ENCODE data around the gene ABCA4. TPM values are rescaled to one million over a fixed set of nuclear protein-coding genes. Genes with fewer than 3 reads are reported as not detected.

ABCA4 gene
- total RNA-seq, 1 experiment from 2014 or later: 0.22 TPM

- Histone ChIP-seq H3K27me3 (ENCODE audit: insufficient read depth, low read length) (no peaks in the 10 kb centered on the region), H3K9me2 (ENCODE audit: insufficient read depth) (no peaks in the 10 kb centered on the region), H3K36me3 (ENCODE audit: control insufficient read depth in 1 of 2, insufficient read depth in 2 of 2, low read length in 2 of 2) (no peaks in the 10 kb centered on the region), H3K4me1 (ENCODE audit: control insufficient read depth in 1 of 2, insufficient read depth in 2 of 2, low read length in 2 of 2) (no peaks in the 10 kb centered on the region), H2AFZ (ENCODE audit: low read depth, low read length, poor library complexity, severe bottlenecking) (no peak overlapping the region), H3K9ac (ENCODE audit: low read length) (no peak overlapping the region), H3K4me3 (replicated peaks in 1 of 2; ENCODE audit: low read depth in 1 of 2, low read length in 2 of 2) (no peak overlapping the region), H3K79me2 (ENCODE audit: insufficient read depth, low read length) (no peaks in the 10 kb centered on the region), H3K4me2 (ENCODE audit: low read length) (no peak overlapping the region), H3K27ac (ENCODE audit: low read depth, low read length) (no peak overlapping the region), H3K9me3 (ENCODE audit: control insufficient read depth in 1 of 2, insufficient read depth in 1 of 2, low read depth in 1 of 2, low read length in 2 of 2) (no peaks in the 10 kb centered on the region), H4K20me1 (ENCODE audit: insufficient read depth) (no peaks in the 10 kb centered on the region)
- no peak for TF ChIP-seq EZH2 (IDR thresholded peaks at IDR 0.05)
- no peak for TF ChIP-seq FOSL1 (IDR thresholded peaks at IDR 0.05; ENCODE audit: low read depth)
- no peak for TF ChIP-seq CTCF (IDR thresholded peaks at IDR 0.05 in 2 of 3, conservative IDR thresholded peaks at IDR 0.05 in 1 of 3; ENCODE audit: borderline replicate concordance in 1 of 3, insufficient read depth in 1 of 3, low read depth in 2 of 3, low read length in 2 of 3)
- TF ChIP-seq YY1 (IDR thresholded peaks at IDR 0.05; ENCODE audit: extremely low read depth, insufficient replicate concordance, low read depth, low read length): no peak
- no peak for TF ChIP-seq SP1 (IDR thresholded peaks at IDR 0.05; ENCODE audit: low read depth)
- TF ChIP-seq CBX3 (IDR thresholded peaks at IDR 0.05; ENCODE audit: low read depth): no peak
- TF ChIP-seq ZNF274 (IDR thresholded peaks at IDR 0.05; ENCODE audit: low read depth, low read length): no peak
- no peak for TF ChIP-seq SIN3A (IDR thresholded peaks at IDR 0.05; ENCODE audit: low read depth)
- no peak for TF ChIP-seq POLR2A (IDR thresholded peaks at IDR 0.05; ENCODE audit: borderline replicate concordance, extremely low read depth, insufficient read depth, insufficient read length)
- no peak for TF ChIP-seq EZH2phosphoT487 (IDR thresholded peaks at IDR 0.05; ENCODE audit: borderline replicate concordance)
- TF ChIP-seq JUND (IDR thresholded peaks at IDR 0.05): no peak
- no peak for TF ChIP-seq POLR2AphosphoS5 (IDR thresholded peaks at IDR 0.05; ENCODE audit: low read depth, low read length)
- no peak for TF ChIP-seq REST (IDR thresholded peaks at IDR 0.05; ENCODE audit: low read depth)
- TF ChIP-seq ELF1 (IDR thresholded peaks at IDR 0.05; ENCODE audit: borderline replicate concordance, low read depth): no peak
- TF ChIP-seq SRF (IDR thresholded peaks at IDR 0.05; ENCODE audit: low read depth): no peak
- no peak for TF ChIP-seq RAD21 (IDR thresholded peaks at IDR 0.05; ENCODE audit: low read depth)
- no peak for TF ChIP-seq ZFX (IDR thresholded peaks at IDR 0.05)
- TF ChIP-seq EGR1 (IDR thresholded peaks at IDR 0.05; ENCODE audit: low read depth): no peak
- no peak for TF ChIP-seq ATF3 (IDR thresholded peaks at IDR 0.05)
- no peak for DNase-seq (ENCODE audit: low read depth, low spot score)
- intact Hi-C loops (cut with micrococcal nuclease): no loop called here
- no TSS peak for BruUV-seq (replicated peaks)
- RAD21 ChIA-PET (ENCODE audit: low non-redundant PET in 1 of 2, low total read pairs in 2 of 2, uncharacterized antibody in 2 of 2, unreplicated experiment in 2 of 2): no interaction called here
- no peak for ATAC-seq
- CTCF ChIA-PET: no interaction called here
- POLR2A ChIA-PET: no interaction called here
Observed at GRCh38 chr1:93977598-93977945, 143.4 kb downstream of the ABCA4 start.
